T-helper 9 cell (primary cell): ENCODE data around the gene CD200.
"Not testable (repeated sequence)": the region's sequence is repeated elsewhere in the genome, so short reads cannot be mapped to it uniquely, and the experiment has no call there.

Experiments used
- DNase-seq: peaks from one replicate; pipeline ENCODE4 v3.0.0-alpha.2; 2020

CD200 gene

DNA sequence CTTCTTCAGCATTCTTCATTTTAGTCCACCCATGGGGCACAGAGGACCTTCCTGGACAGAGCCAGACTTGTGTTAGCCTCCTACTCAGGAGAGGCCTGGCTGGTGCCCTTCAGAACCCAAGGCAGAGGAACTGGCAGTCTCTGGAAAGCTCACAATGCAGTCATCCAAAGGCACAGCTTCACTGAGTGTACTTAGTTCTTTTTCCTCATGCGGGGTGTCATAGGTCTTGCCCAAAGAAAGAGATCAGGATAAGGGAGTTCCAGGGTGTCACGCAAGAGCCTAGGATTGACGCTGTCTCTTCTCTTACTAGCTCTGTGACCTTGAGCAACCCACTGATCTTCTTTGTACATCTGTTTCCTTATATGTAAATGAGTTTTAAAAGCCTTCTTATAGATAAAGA lies 58.7 kb downstream of the CD200 start:
- no peak for DNase-seq

DNA sequence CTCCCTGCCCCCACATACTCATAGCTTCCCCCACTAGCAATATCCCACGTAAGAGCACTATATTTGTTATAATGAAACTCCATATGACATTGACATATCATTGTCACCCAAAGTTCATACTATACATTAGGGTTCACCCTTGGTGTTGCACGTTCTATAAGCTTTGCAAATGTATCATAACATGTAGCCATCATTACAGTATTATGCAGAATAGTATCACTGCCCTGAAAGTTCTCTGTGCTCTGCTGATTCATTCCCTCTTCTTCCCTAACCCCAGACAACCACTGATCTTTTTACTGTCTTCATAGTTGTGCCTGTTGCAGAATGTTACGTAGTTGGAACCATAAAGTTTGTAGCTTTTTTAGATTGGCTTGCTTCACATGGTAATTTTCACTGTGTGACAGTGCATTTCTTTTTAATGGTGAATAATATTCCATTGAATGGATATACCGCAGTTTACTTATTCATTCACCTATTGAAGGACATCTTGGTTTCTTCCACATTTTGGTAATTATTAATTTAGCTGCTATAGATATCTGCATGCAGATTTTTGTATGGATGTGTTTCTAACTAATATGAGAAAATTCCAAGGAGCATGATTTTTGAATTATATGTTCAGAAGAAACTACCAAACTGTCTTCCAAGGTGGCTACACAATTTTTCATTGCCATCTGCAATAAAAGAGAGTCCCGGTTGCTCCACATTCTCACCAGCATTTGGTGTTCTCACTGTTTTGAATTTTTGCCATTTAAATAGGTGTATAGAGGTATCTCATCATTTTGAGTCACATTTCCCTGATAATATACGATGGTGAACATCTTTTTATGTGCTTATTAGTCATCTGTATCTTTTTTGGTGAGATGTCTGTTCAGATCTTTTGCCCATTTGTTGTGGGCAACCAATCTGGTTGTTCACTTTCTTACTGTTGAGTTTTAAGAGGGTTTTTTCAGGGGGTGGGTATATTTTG lies 59.7 kb downstream of the CD200 start:
- no peak for DNase-seq

DNA sequence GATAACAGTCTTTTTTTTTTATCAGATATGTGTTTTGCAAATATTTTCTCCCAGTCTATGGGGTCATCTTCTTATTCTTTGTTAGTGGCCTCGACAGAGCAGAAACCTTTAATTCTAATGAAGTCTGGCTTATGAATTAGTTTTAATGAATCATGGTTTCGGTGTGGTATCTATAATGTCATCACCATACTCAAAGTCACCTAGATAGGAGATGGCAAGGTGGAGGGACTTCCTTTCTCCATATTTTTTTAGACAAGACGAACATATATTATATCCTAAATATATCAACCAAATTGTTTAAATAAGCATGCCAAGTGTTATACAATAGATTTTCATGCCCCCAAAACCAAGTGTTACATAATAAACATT lies 60.4 kb downstream of the CD200 start:
- DNase-seq = no peak

DNA sequence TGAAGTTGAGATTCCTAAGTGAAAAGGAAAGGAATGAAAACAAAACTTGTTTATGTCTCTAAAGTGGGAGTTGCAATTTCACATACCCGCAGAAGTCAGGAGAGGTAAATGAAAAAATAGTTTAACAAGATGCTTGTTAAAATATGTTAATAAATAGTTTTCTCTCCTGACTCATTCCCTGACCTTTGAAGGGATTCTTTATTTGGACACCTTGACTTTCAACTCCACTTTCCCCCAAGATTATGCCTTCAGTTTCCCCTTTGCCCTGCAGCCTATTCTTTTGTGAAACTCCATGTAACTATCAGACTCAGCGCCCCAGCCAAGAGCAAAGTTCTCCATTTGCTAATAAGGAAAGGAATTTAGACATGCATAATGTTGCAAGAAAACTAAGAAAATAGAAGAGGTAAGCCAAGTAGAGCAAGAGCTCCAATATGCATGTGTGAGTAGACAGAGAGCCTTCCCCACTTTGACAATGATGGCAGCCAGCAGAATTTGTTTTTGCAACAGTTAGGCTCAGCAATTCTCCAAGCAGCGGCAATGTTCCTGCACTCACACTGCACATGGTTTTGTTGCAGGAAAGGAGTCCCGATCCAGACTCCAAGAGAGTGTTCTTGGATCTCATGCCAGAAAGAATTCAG lies 61.2 kb downstream of the CD200 start:
- DNase-seq = no peak

DNA sequence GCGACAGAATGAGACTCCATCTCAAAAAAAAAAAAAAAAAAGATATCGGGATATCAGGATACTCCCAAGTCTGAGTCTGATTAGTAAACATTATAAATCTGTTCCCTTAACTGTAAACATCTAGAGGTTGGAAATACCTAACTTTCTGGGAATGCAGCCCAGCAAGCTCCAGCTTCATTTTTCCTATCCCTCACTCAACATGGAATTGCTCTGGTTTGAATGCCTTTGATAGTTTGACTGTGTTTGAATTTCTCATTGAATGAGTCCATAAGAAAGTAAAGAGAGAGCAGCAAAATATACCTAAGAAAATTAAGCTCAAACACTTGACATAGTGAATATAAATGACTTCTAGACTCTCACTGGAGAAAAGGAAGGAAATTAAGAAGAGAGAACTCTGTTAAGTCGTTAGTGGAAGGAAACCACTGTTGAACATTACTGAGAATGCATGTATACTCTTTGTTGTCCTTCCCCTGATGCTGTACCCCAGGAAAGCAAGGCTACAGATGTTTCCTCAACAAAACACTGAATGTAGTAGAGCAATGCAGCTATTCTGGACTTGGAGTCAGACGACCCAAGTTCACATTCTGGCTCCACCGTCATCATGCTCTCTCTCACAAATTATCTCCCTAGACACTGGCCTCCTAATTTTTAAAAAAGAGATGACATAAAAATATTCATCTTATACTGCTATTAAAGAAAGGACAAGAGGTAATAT lies 62.4 kb downstream of the CD200 start:
- no peak for DNase-seq

DNA sequence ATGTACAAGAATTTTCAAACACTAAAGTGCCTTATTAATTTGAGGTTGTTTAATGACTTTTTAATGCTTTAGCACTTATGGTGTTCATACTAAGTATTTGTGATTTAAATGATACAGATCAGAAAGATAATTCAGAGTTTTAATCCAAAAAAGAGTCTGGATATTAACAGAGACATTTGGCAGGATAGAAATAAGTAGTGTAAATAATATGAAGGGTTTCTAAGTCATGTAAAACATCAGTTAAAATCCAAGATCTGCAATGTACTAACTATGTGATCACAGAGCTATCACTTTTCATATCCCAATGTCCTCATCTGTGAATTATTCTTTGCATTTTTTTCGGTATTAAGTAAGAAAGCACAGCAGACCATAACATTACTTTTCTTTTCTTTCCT lies 62.9 kb downstream of the CD200 start:
- no peak for DNase-seq

DNA sequence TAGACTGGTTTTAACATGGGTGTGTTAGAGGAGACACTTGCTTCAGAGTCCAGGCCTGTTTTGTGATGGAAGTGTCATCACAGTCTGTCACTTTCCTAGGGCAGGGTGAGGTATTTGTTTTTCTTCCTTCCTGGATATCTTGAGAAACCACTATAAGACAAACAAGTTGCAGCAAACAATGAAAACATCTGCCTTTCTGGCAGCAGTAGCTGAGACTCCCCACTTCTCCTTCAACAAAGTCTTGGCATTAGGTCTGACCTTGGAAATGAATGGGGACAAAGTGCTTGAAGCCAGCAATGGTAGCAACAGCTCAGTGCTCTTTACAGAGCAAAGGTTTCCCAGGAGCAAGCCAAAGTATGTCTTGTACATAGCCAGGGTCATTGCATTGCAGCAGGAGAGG lies 64.6 kb downstream of the CD200 start:
- no peak for DNase-seq

DNA sequence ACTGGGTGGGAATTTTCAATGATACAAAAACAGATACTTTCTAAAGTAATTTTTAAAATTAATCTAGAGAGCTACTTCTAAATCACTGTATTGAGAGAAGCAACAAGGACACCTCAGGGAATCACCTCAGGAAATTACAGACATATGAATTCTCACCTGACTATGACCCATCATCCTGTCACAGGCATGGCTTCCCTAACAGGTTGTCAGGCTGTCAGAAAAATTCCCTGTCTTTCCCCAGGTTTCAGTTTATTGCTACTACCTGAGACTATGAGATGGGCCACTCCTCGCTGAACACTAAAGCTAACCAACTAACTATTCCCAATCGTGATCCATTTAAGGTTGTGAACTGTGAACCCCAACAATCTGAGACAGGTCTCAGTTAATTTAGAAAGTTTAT lies 66.1 kb downstream of the CD200 start:
- DNase-seq = no peak

DNA sequence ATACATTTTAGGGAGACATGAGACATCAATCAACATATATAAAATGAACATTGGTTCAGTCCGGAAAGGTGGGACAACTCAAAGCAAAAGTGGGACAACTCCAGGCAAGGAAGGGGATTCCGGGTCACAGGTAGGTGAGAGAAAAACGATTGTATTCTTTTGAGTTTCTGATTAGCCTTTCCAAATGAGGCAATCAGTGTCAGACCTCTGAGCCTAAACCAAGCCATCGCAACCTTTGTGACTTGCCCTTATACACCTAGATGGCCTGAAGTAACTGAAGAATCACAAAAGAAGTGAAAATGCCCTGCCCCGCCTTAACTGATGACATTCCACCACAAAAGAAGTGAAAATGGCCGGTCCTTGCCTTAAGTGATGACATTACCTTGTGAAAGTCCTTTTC lies 66.6 kb downstream of the CD200 start:
- DNase-seq = not testable (repeated sequence)

DNA sequence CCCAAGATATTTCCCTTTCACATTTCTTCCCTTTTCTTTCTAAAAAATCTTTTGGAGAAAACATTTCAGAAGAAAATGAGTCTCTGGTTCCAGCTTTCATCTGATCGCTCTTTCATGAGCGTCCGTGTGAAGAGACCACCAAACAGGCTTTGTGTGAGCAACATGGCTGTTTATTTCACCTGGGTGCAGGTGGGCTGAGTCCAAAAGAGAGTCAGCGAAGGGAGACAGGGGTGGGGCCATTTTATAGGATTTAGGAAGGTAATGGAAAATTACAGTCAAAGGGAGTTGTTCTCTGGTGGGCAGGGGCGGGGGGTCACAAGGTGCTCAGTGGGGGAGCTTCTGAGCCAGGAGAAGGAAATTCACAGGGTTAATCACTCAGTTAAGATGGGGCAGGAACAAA lies 67.4 kb downstream of the CD200 start:
- DNase-seq = not testable (repeated sequence)

DNA sequence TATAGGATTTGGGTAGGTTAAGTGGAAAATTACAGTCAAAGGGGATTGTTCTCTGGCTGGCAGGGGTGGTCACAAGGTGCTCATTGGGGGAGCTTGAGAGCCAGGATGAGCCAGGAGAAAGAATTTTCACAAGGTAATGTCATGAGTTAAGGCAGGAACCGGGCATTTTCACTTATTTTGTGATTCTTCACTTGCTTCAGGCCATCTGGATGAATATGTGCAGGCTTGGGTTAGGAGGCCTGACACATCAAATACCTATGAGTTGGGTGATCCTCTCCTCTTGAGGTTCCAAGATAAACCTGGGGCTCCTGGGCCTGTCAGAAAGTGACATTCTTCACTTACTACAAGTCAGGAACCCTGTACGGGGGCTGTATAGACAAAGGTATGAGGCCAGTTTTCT lies 68.7 kb downstream of the CD200 start:
- no peak for DNase-seq

DNA sequence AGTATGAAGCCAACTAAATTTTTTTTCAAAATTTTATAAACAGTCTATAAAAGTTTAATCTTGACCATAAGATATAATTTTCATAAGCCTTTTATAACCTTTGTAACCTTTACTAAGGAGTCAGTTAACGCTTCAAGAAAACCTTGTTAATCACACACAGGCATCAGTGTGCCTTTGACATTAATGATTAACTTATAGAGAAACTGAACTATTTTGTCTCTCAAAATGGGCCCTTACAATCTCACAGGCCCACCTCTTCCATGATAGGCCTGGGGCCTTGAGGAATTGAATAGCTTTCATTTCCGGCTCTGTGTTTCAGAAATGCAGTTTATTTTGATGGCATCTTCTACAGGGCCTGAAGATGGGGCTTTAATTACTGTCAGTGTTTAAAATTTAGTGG lies 70.1 kb downstream of the CD200 start:
- no peak for DNase-seq

DNA sequence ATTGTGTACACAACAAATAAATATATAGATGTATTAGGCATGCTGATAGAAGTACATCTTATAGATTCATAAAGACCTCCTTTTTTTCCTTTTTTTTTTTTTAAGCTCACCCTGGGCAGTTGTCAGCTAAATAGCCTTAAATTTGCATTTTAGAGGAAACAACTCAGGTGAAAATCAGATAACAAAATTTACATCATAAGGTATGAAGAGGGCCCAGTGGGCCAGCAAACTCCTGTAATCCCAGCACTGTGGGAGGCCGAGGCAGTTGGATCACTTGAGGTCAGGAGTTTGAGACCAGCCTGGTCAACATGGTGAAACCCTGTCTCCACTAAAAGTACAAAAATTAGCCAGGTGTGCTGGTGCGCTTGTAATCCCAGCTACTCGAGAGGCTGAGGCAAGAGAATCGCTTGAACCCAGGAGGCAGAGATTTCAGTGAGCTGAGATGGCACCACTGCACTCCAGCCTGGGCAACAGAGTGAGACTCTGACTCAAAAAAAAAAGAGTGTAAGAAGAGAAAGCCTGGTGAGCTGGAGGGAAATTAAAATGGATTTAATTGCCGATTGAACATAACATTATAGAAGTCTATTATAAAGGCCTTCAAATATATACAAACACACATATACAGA lies 72.1 kb downstream of the CD200 start:
- not testable (repeated sequence) for DNase-seq

DNA sequence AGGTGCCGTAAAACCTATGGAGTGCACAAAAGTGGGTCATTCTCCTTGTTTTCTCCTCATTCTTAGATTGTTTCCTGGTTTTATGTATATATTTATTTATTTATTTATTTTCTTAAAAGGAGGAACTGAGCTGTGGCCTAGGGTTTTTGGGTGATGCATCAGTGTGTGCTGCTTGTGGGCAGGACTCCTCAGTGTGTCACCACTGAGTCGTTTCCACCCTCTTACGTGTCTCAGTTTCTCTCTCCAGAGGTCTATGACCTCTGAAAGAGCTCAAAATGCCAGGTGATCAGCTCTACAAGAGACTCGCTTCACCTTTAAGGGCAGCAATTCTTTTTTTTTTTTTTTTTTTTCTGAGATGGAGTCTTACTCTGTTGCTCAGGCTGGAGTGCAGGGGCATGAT lies 72.9 kb downstream of the CD200 start:
- DNase-seq = no peak

DNA sequence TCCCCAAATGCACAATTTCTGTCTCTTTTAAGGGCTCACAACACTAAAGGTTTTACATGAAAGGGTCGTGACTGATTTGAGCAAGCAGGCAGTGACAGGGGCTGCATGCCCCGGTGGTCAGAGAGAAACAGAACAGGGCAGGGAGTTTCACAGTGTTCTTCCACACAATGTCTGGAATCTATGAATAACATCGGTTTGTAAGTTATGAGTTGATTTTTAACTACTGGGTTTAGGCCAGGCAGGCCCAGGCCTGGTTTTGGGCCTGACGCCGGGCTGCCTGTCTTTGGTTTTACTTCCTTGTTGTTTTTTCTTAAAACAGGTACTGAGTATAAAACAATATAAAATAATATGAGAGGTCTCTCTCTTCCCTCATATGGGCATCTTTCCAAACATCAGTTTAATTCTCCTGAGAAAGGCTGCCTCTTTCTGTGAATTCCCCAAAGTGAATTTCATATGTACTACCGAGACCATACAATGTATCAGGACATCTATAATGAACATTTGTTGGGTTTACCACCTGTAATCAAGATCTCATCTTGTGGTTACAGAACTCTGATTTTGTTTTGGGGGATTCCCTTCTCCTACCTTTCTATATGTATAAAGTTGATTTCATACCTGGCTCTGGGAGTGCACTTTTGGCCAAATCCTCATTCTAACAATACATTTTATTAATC lies 74.4 kb downstream of the CD200 start:
- DNase-seq = no peak

DNA sequence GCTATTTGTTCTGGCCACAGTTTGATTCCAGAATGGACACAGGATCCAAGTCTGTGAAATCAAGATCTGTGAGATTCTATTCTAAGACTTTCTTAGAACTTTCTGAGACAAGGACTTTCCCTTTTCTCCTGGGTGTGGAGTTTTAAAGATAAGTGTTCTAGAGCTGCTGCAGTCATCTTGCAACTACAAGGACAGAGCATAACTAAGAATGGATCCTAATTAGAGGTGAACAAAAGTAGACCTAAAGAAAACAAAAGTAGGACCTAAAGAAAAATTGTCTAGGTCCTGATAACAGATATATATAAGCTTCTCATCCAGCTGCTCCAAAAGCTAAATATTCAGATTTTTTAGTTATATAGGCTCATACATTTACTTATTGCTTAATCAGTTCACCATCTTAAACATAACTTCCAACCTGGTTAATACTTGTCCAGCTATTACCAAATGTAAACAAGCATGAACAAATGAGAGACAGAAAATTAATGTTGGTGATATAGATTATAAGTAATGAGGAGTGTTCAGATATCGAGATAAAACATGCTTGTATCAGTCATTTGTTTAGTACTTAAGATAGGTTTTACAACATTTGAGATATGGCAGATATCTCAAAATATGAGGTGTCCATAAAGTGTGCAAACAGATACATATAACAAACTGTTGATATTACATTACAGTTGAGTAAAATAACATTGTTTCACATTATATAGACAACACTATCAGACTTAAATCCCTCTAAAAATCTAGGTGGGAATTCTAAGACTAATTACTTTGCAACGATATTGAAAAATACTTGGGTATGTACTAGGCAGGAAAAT lies 75.1 kb downstream of the CD200 start:
- DNase-seq = no peak

DNA sequence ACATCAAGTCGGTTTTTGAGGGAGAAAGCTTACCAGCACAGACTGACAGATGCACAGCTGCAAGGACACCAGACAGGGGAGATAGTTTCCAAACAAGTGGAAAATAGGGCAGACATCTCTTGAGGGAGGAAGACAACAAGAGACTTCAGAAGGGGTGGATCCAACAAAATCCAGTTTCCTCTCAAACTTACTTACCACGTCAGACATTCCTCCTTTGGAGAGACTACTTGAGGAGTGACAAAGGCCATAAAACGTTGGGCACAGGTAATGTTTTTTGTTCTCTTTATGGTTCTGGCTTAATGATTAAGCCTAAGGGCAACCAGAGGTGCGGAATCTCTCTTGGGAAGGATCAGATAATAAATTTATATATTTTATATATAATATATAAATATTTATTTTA lies 76.1 kb downstream of the CD200 start:
- DNase-seq = no peak

DNA sequence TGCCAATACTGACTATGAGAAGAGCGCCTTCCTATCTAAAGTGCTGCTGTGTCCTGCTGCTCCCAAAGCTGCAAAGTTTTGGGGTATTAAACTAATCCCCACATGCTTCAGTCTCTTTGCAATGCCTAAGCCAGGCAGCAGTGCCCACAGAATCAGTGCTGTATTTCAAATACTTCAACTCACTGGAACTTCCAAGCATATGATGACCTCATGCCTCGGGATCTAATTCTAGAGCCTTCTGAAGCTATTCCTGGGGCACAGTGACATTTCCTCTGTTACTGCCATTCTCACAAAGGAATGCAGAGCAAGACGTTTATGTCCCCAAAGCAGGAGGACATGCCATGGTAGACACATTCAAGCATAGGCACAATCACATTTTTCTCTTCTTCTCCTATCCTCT lies 78.5 kb downstream of the CD200 start:
- DNase-seq = no peak
